SK-N-SH treated with all-trans-retinoic acid at 6 μM for 48 hours (cell line): ENCODE results near the gene MOGAT3.

Experiments
- ARNTL ChIP-seq: fragments of 450-650 bp; formaldehyde crosslinking; IDR thresholded peaks from 2 replicates; pipeline ENCODE4 v1.5.0; 2020; ENCODE audit warnings: low read depth, mild to moderate bottlenecking, moderate library complexity, borderline replicate concordance
- BACH2 ChIP-seq: fragments of 250-450 bp; sonication (Bioruptor Pico); IDR thresholded peaks from 2 replicates; pipeline ENCODE4 v1.9.0; 2021; ENCODE audit warnings: mild to moderate bottlenecking, borderline replicate concordance
- CSDC2 ChIP-seq: fragments of 250-450 bp; sonication (Bioruptor Pico); IDR thresholded peaks from 2 replicates; pipeline ENCODE4 v1.5.0; 2020; ENCODE audit warnings: mild to moderate bottlenecking, moderate library complexity
- CSRNP3 ChIP-seq: fragments of 250-450 bp; sonication (Bioruptor Pico); IDR thresholded peaks from 2 replicates; pipeline ENCODE4 v1.5.1; 2021; ENCODE audit warnings: mild to moderate bottlenecking, moderate library complexity
- ISL1 ChIP-seq: fragments of 250-450 bp; sonication (Bioruptor Pico); IDR thresholded peaks from 2 replicates; pipeline ENCODE4 v2.1.2; 2022; ENCODE audit warnings: mild to moderate bottlenecking, moderate library complexity
- PATZ1 ChIP-seq: fragments of 250-450 bp; sonication (Bioruptor Pico); IDR thresholded peaks from 2 replicates; pipeline ENCODE4 v1.8.0; 2020; ENCODE audit warnings: mild to moderate bottlenecking, moderate library complexity, borderline replicate concordance
- POU6F1 ChIP-seq: fragments of 250-450 bp; sonication (Bioruptor Pico); IDR thresholded peaks from 2 replicates; pipeline ENCODE4 v1.8.0; 2021; ENCODE audit warnings: low read depth, mild to moderate bottlenecking, moderate library complexity, borderline replicate concordance
- RARB ChIP-seq: fragments of 250-450 bp; sonication (Bioruptor Pico); IDR thresholded peaks from 2 replicates; pipeline ENCODE4 v1.8.0; 2021; ENCODE audit warnings: mild to moderate bottlenecking, moderate library complexity
- TCF4 ChIP-seq: fragments of 250-450 bp; sonication (Bioruptor Pico); IDR thresholded peaks from 2 replicates; pipeline ENCODE4 v1.8.0; 2021; ENCODE audit warnings: mild to moderate bottlenecking, moderate library complexity, borderline replicate concordance
- TOX ChIP-seq: fragments of 250-450 bp; sonication (Bioruptor Pico); IDR thresholded peaks from 2 replicates; pipeline ENCODE4 v1.8.0; 2021; ENCODE audit warnings: mild to moderate bottlenecking, moderate library complexity, borderline replicate concordance
- TSHZ2 ChIP-seq: fragments of 250-450 bp; sonication (Bioruptor Pico); IDR thresholded peaks from 2 replicates; pipeline ENCODE4 v1.5.0; 2020; ENCODE audit warnings: mild to moderate bottlenecking, moderate library complexity
- ZC3H10 ChIP-seq: fragments of 250-450 bp; sonication (Bioruptor Pico); IDR thresholded peaks from 2 replicates; pipeline ENCODE4 v1.5.1; 2021; ENCODE audit warnings: mild to moderate bottlenecking, moderate library complexity
- ZFP30 ChIP-seq: fragments of 450-650 bp; formaldehyde crosslinking; IDR thresholded peaks from 2 replicates; pipeline ENCODE4 v1.5.0; 2022; ENCODE audit warnings: mild to moderate bottlenecking, moderate library complexity

GRCh38 chr7:101163279-101164070, 37.4 kb downstream of the MOGAT3 start:
- TF ChIP-seq TSHZ2 (CRISPR knock-in tag): no peak
- TF ChIP-seq POU6F1 (CRISPR knock-in tag): no peak
- TF ChIP-seq ISL1 (CRISPR knock-in tag): no peak
- TF ChIP-seq CSRNP3: no peak
- TF ChIP-seq ARNTL (CRISPR knock-in tag): no peak
- TF ChIP-seq PATZ1 (CRISPR knock-in tag): no peak
- no peak for TF ChIP-seq RARB
- TF ChIP-seq TCF4: no peak
- no peak for TF ChIP-seq ZC3H10 (CRISPR knock-in tag)
- no peak for TF ChIP-seq CSDC2 (CRISPR knock-in tag)
- TF ChIP-seq BACH2 (CRISPR knock-in tag): no peak
- no peak for TF ChIP-seq TOX
- no peak for TF ChIP-seq ZFP30 (CRISPR knock-in tag)
